Stomach (tissue), 9 donors: ENCODE measurements around the gene BABAM2. TPM values are rescaled to one million over a fixed set of nuclear protein-coding genes. Genes with fewer than 3 reads are reported as not detected.
"Not testable (repeated sequence)": the region's sequence is repeated elsewhere in the genome, so short reads cannot be mapped to it uniquely, and the experiment has no call there.

Experiments used
- DNase-seq, 2 donors: peaks; one replicate each; pipeline versions ENCODE4 v3.0.0 to v3.0.0-alpha.2; 2013 to 2019
- H3K27ac ChIP-seq, 5 donors: fragments of 200-600 bp in 4 of 5; sonication (generic) in 4 of 5; one replicate each; pipeline ENCODE4 v1.5.1; 2013 to 2019; ENCODE audit warnings: mild to moderate bottlenecking in 1 of 5, moderate library complexity in 1 of 5
- H3K27me3 ChIP-seq, 3 donors: fragments of 200-600 bp; sonication (generic); one replicate each; pipeline ENCODE4 v1.5.1; 2017 to 2019; ENCODE audit warnings: mixed run types in 1 of 3
- H3K36me3 ChIP-seq, 4 donors: fragments of 200-600 bp; sonication (generic); 1 replicate in 3 of 4; 2 replicates in 1 of 4; pipeline ENCODE4 v1.5.1; 2016 to 2019
- H3K4me1 ChIP-seq, 4 donors: fragments of 200-600 bp; sonication (generic); one replicate each; pipeline ENCODE4 v1.5.1; 2016 to 2019
- H3K4me3 ChIP-seq, 4 donors: fragments of 200-600 bp; sonication (generic) in 3 of 4; one replicate each; pipeline ENCODE4 v1.5.1; 2016 to 2019; ENCODE audit warnings: mild to moderate bottlenecking in 1 of 4
- H3K9me3 ChIP-seq, 4 donors: fragments of 200-600 bp; sonication (generic); one replicate each; pipeline ENCODE4 v1.5.1; 2016 to 2019
- CTCF ChIP-seq, 7 experiments: fragments of 450-650 bp in 4 of 7; fragments of 200-600 bp in 3 of 7; sonication (generic) in 3 of 7; IDR thresholded peaks; one replicate each; pipeline ENCODE4 v1.5.1; 2016 to 2019; ENCODE audit warnings: antibody characterized with exemption in 7 of 7, control low read depth in 2 of 7, mild to moderate bottlenecking in 1 of 7
- EP300 ChIP-seq: sonication (generic); formaldehyde crosslinking; IDR thresholded peaks from one replicate; pipeline ENCODE4 v1.6.1; 2017; ENCODE audit warnings: antibody characterized with exemption
- POLR2A ChIP-seq, 4 donors: fragments of 450-650 bp; IDR thresholded peaks; one replicate each; pipeline ENCODE4 v1.6.1; 2016; ENCODE audit warnings: antibody characterized with exemption in 4 of 4, control low read depth in 2 of 4, mild to moderate bottlenecking in 1 of 4, moderate library complexity in 1 of 4
- POLR2AphosphoS5 ChIP-seq, 3 donors: sonication (generic); formaldehyde crosslinking; IDR thresholded peaks; one replicate each; pipeline ENCODE4 v1.6.1; 2016; ENCODE audit warnings: antibody characterized with exemption in 3 of 3
- WGBS, 5 donors: extraction: QIAGEN DNeasy Blood & Tissue Kit in 3 of 5; methylation state at CpG; one replicate each; pipeline versions ENCODE4 v1.1.5 to v1.1.7; 2013 to 2018; 5-methylcytosine and 5-hydroxymethylcytosine counted together
- intact Hi-C: fragments of 100-400 bp; cut with DNase I; formaldehyde crosslinking; loops from one replicate; pipeline ENCODE4 v1.15.1; 2023; ENCODE audit warnings: low total_unique reads
- polyA plus RNA-seq, 3 donors: library from polyadenylated mRNA; stranded (reverse); fragments of 200-250 nt; gene quantifications; one replicate each; pipeline ENCODE4 v1.2.3, GENCODE V29; 2013
- total RNA-seq, 5 donors: library from RNA; depleted of rRNA; stranded (reverse); fragments of >200 nt; gene quantifications; one replicate each; pipeline versions ENCODE4 v1.1.0 to v1.2.3, GENCODE V29; 2014 to 2016
- donor health status: healthy with polysubstance abuse.
- donor health status: Bipolar disorder and iron deficiency.
- donor health status: healthy.

Gene BABAM2
- total and polyA plus RNA-seq, 8 donors: 14.2 to 41.4 (median 22.8) TPM

GRCh38 chr2:28333606-28334526 lies 443.3 kb downstream of the BABAM2 start:
- peak overlapping the region in 2 of 5 donors; percentile 48 to 61 for H3K27ac ChIP-seq
- 65 to 82% (median 70%) methylated on average over 15 of the region's 15 CpGs for WGBS, 5 donors
- intact Hi-C loops: no loop called here

GRCh38 chr2:28334527-28334894 lies 444.0 kb downstream of the BABAM2 start:
- Histone ChIP-seq H3K9me3 (no peaks in the 10 kb centered on the region), H3K27me3 (no peaks in the 10 kb centered on the region), H3K4me1 (peaks cover 11 to 37% (median 23%) of the 10 kb centered on the region in 4 donors), H3K36me3 (no peaks in the 10 kb centered on the region), H3K4me3 (no peak overlapping the region), H3K27ac (peak overlapping the region in 2 of 5 donors; percentile 48 to 61)
- WGBS, 5 donors: 79 to 91% (median 89%) methylated on average over 8 of the region's 8 CpGs
- no peak for DNase-seq
- intact Hi-C loops: no loop called here
- TF ChIP-seq POLR2A (IDR thresholded peaks at IDR 0.05) (no peak), POLR2AphosphoS5 (IDR thresholded peaks at IDR 0.05) (no peak), CTCF (IDR thresholded peaks at IDR 0.05) (no peak), EP300 (no peak)

More at GRCh38 chr2:28333606-28334526, 443.3 kb downstream of the BABAM2 start:
- no peaks in the 10 kb centered on the region for H3K27me3 ChIP-seq
- H3K4me1 ChIP-seq: peaks cover 7 to 31% (median 21%) of the 10 kb centered on the region in 4 donors
- no peaks in the 10 kb centered on the region for H3K36me3 ChIP-seq
- no peak overlapping the region for H3K4me3 ChIP-seq
- no peak for DNase-seq
- no peaks in the 10 kb centered on the region for H3K9me3 ChIP-seq
- TF ChIP-seq POLR2A (IDR thresholded peaks at IDR 0.05) (no peak), CTCF (IDR thresholded peaks at IDR 0.05) (no peak), EP300 (no peak)

GRCh38 chr2:28335265-28335664 lies 444.7 kb downstream of the BABAM2 start:
- H3K4me1 ChIP-seq: peaks cover 11 to 40% (median 23%) of the 10 kb centered on the region in 4 donors
- H3K27ac ChIP-seq, DNase-seq, H3K27me3 ChIP-seq, intact Hi-C loops, H3K36me3 ChIP-seq, H3K4me3 ChIP-seq, H3K9me3 ChIP-seq: not testable (repeated sequence)
- 96 to 98% (median 97%) methylated on average over 11 of the region's 11 CpGs for WGBS, 5 donors

GRCh38 chr2:28335666-28336065 lies 445.1 kb downstream of the BABAM2 start:
- H3K36me3 ChIP-seq: no peaks in the 10 kb centered on the region
- no peaks in the 10 kb centered on the region for H3K27me3 ChIP-seq
- peaks cover 13 to 42% (median 26%) of the 10 kb centered on the region in 4 donors for H3K4me1 ChIP-seq
- 90 to 96% (median 93%) methylated on average over 6 of the region's 6 CpGs for WGBS, 5 donors
- no peak overlapping the region for H3K27ac ChIP-seq
- H3K9me3 ChIP-seq: no peaks in the 10 kb centered on the region
- no peak for DNase-seq
- H3K4me3 ChIP-seq: no peak overlapping the region
- intact Hi-C loops: no loop called here
- no peak for TF ChIP-seq POLR2AphosphoS5 (IDR thresholded peaks at IDR 0.05)
- no peak for TF ChIP-seq POLR2A (IDR thresholded peaks at IDR 0.05)
- no peak for TF ChIP-seq EP300
- TF ChIP-seq CTCF (IDR thresholded peaks at IDR 0.05): no peak
